Stomach (tissue), 4 donors: ENCODE data around the gene SEC24D.

ENCODE experiments used
- POLR2A ChIP-seq, 4 donors: fragments of 450-650 bp; IDR thresholded peaks; one replicate each; pipeline ENCODE4 v1.6.1; 2016; ENCODE audit warnings: antibody characterized with exemption in 4 of 4, control low read depth in 2 of 4, mild to moderate bottlenecking in 1 of 4, moderate library complexity in 1 of 4
- POLR2AphosphoS5 ChIP-seq, 3 donors: sonication (generic); formaldehyde crosslinking; IDR thresholded peaks; one replicate each; pipeline ENCODE4 v1.6.1; 2016; ENCODE audit warnings: antibody characterized with exemption in 3 of 3
- TF ChIP-seq, protein P1 (sequence below), 7 experiments: fragments of 450-650 bp in 4 of 7; fragments of 200-600 bp in 3 of 7; sonication (generic) in 3 of 7; IDR thresholded peaks; one replicate each; pipeline ENCODE4 v1.5.1; 2016 to 2019; ENCODE audit warnings: antibody characterized with exemption in 7 of 7, control low read depth in 2 of 7, mild to moderate bottlenecking in 1 of 7

DNA sequence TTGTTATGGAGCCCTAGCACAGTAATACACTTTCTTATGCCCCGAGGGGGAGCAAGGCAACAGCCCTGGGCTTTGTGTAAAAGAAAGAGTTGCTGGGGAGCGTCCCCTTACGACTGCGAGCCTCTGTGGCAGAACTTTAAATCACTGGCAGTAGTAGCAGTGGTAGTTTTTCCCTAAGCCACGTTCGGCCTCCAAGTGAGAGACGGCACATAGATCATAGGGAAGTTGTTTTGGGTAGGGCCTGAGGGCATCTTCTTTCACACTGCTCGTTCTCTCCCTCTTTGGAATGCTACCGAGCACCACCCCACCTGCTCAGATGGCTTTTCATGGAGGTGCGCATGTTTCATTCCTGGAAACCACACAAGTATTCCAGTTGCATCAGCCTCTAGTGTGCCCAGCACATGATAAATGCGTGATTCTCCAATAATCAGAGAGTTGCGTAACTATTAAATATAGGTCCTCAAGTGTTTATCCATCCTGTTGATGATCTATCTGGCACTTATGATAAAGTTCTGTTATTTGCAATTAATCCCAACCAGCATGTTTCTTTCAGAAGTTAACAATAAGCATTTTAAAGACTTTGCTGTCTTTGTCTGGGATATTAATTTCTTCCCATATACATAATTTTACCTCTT is 45.7 kb upstream of the SEC24D start:
- TF ChIP-seq POLR2A (IDR thresholded peaks at IDR 0.05) (no peak), POLR2AphosphoS5 (IDR thresholded peaks at IDR 0.05) (no peak)
- TF ChIP-seq, protein P1, sequence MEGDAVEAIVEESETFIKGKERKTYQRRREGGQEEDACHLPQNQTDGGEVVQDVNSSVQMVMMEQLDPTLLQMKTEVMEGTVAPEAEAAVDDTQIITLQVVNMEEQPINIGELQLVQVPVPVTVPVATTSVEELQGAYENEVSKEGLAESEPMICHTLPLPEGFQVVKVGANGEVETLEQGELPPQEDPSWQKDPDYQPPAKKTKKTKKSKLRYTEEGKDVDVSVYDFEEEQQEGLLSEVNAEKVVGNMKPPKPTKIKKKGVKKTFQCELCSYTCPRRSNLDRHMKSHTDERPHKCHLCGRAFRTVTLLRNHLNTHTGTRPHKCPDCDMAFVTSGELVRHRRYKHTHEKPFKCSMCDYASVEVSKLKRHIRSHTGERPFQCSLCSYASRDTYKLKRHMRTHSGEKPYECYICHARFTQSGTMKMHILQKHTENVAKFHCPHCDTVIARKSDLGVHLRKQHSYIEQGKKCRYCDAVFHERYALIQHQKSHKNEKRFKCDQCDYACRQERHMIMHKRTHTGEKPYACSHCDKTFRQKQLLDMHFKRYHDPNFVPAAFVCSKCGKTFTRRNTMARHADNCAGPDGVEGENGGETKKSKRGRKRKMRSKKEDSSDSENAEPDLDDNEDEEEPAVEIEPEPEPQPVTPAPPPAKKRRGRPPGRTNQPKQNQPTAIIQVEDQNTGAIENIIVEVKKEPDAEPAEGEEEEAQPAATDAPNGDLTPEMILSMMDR (IDR thresholded peaks at IDR 0.05) = no peak
